ENCODE measurements around the gene SCAPER.

Gene SCAPER

GRCh38 chr15:76398317-76399104, 506.6 kb downstream of the SCAPER start:
- no peak for DNase-seq (ENCODE audit: low spot score)

- DNase-seq (ENCODE audit: low spot score), result no peak
Observed at GRCh38 chr15:76393614-76394013, 511.5 kb downstream of the SCAPER start.

- no peak for DNase-seq (ENCODE audit: low spot score)
Observed at GRCh38 chr15:76391847-76392246, 513.3 kb downstream of the SCAPER start.

- no peak for DNase-seq (ENCODE audit: low spot score)
Observed at GRCh38 chr15:76391309-76391708, 513.8 kb downstream of the SCAPER start.

GRCh38 chr15:76390571-76390970, 514.6 kb downstream of the SCAPER start:
- no peak for DNase-seq (ENCODE audit: low spot score)

GRCh38 chr15:76386926-76387325, 518.2 kb downstream of the SCAPER start:
- DNase-seq (ENCODE audit: low spot score), result no peak

- DNase-seq (ENCODE audit: low spot score), result no peak
Observed at GRCh38 chr15:76386178-76386577, 519.0 kb downstream of the SCAPER start.

- DNase-seq (ENCODE audit: low spot score), result no peak
Observed at GRCh38 chr15:76384409-76384808, 520.7 kb downstream of the SCAPER start.

- DNase-seq (ENCODE audit: low spot score), result no peak
Observed at GRCh38 chr15:76382987-76383728, 522.0 kb downstream of the SCAPER start.

- no peak for DNase-seq (ENCODE audit: low spot score)
Observed at GRCh38 chr15:76381366-76381765, 523.8 kb downstream of the SCAPER start.

GRCh38 chr15:76380249-76380648, 524.9 kb downstream of the SCAPER start:
- DNase-seq (ENCODE audit: low spot score), result no peak

- no peak for DNase-seq (ENCODE audit: low spot score)
Observed at GRCh38 chr15:76378691-76379090, 526.4 kb downstream of the SCAPER start.

GRCh38 chr15:76377751-76378150, 527.4 kb downstream of the SCAPER start:
- no peak for DNase-seq (ENCODE audit: low spot score)

- no peak for DNase-seq (ENCODE audit: low spot score)
Observed at GRCh38 chr15:76377217-76377616, 527.9 kb downstream of the SCAPER start.

- DNase-seq (ENCODE audit: low spot score), result no peak
Observed at GRCh38 chr15:76376816-76377215, 528.3 kb downstream of the SCAPER start.

- DNase-seq (ENCODE audit: low spot score), result no peak
Observed at GRCh38 chr15:76376029-76376428, 529.1 kb downstream of the SCAPER start.

- DNase-seq (ENCODE audit: low spot score), result no peak
Observed at GRCh38 chr15:76368122-76368621, 537.0 kb downstream of the SCAPER start.

GRCh38 chr15:76366714-76367113, 538.4 kb downstream of the SCAPER start:
- no peak for DNase-seq (ENCODE audit: low spot score)

GRCh38 chr15:76363251-76363650, 541.9 kb downstream of the SCAPER start:
- DNase-seq (ENCODE audit: low spot score), result no peak

- DNase-seq (ENCODE audit: low spot score), result no peak
Observed at GRCh38 chr15:76360416-76360815, 544.7 kb downstream of the SCAPER start.

- no peak for DNase-seq (ENCODE audit: low spot score)
Observed at GRCh38 chr15:76359152-76359551, 546.0 kb downstream of the SCAPER start.

- no peak for DNase-seq (ENCODE audit: low spot score)
Observed at GRCh38 chr15:76358453-76358852, 546.7 kb downstream of the SCAPER start.

GRCh38 chr15:76354823-76355440, 550.2 kb downstream of the SCAPER start:
- DNase-seq (ENCODE audit: low spot score), result no peak

All from Ammon's horn (tissue), 1 donor.